Fibroblast of mammary gland (primary cell): ENCODE measurements around the gene ADGRD2.

Source experiments
- DNase-seq: peaks from one replicate; pipeline ENCODE4 v3.0.0-alpha.2; 2010; ENCODE audit warnings: low read depth
- H3K4me3 ChIP-seq: 2 replicates; pipeline ENCODE4 v1.5.1; 2011; ENCODE audit warnings: low read depth, mild to moderate bottlenecking, low read length, moderate library complexity; ENCODE audit not compliant: control insufficient read depth
- CTCF ChIP-seq: conservative IDR thresholded peaks from 2 replicates; pipeline ENCODE4 v1.5.1; 2011; ENCODE audit warnings: low read depth, low read length, inconsistent platforms; ENCODE audit not compliant: control insufficient read depth, insufficient read depth

ADGRD2 gene

GRCh38 chr9:124456341-124457078 lies 6.3 kb downstream of the ADGRD2 start:
- TF ChIP-seq CTCF, result no peak

GRCh38 chr9:124457079-124457886 lies 7.0 kb downstream of the ADGRD2 start:
- TF ChIP-seq CTCF, result no peak
- H3K4me3 ChIP-seq, result no peak overlapping the region
- DNase-seq, result no peak

More at GRCh38 chr9:124456341-124457078, 6.3 kb downstream of the ADGRD2 start:
- H3K4me3 ChIP-seq, result no peak overlapping the region
- DNase-seq, result no peak

- no peak for TF ChIP-seq CTCF
- DNase-seq, result no peak
- H3K4me3 ChIP-seq, result no peak overlapping the region
These were observed 7.7 kb downstream of the ADGRD2 start for GRCh38 chr9:124457887-124458431.

- no peak for DNase-seq
- no peak overlapping the region for H3K4me3 ChIP-seq
- no peak for TF ChIP-seq CTCF
These were observed 8.2 kb downstream of the ADGRD2 start for GRCh38 chr9:124458441-124458840.

GRCh38 chr9:124462739-124463138 lies 12.5 kb downstream of the ADGRD2 start:
- no peak overlapping the region for H3K4me3 ChIP-seq
- TF ChIP-seq CTCF, result no peak
- no peak for DNase-seq

- H3K4me3 ChIP-seq, result no peak overlapping the region
- no peak for TF ChIP-seq CTCF
- no peak for DNase-seq
These were observed 15.5 kb downstream of the ADGRD2 start for GRCh38 chr9:124465736-124466135.
